Measurements from ENCODE around the gene ASS1.

ASS1 gene

DNA sequence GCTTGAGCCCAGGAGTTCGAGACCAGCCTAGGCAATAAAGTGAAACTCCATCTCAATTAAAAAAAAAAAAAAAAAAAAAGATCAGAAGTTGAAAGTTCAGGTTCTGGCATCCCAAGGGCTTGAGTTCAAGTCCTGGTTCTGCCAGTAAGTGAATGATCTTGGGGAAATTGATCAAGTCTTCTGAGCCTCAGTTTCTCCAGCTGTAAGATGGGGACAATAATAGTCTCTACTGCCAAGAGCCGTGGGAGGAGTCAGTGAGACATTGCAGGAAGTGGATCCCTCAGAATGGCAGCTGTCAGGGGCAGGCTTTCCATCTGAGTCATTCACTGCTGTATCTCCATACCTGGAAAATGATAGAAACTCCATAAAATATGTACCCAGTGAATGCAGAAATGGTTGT, 96.8 kb downstream of the ASS1 start:
- Mint-ChIP-seq H3K36me3 (ENCODE audit: low read depth) (no peaks in the 10 kb centered on the region), H3K27me3 (peaks cover 61% of the 10 kb centered on the region), H3K9me3 (no peaks in the 10 kb centered on the region), H3K27ac (no peak overlapping the region), H3K4me3 (no peak overlapping the region), H3K4me1 (ENCODE audit: low read depth) (peaks cover 8% of the 10 kb centered on the region)
- DNase-seq, result no peak

DNA sequence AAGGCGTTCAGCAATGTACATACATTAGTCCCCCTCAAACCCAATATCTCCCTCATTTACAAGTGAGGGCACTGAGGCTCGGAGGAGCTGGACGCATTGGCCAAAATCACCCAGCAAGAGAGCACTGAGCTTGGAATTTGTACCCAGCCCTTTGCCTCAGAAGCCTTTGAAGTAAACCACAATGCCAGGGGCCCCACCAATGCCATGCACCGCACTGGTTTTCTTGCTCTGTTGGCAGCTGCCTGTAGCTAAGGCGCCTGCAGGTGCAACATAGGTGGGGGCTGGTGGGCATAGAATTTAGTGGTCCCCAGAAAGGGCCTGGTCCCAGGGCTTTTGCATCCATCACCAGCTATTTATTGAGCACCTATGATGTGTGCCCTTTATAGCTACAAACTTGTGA, 97.3 kb downstream of the ASS1 start:
- H3K27ac Mint-ChIP-seq, result no peak overlapping the region
- H3K9me3 Mint-ChIP-seq, result no peaks in the 10 kb centered on the region
- H3K27me3 Mint-ChIP-seq, result peaks cover 56% of the 10 kb centered on the region
- no peaks in the 10 kb centered on the region for H3K36me3 Mint-ChIP-seq (ENCODE audit: low read depth)
- no peak overlapping the region for H3K4me3 Mint-ChIP-seq
- DNase-seq, result no peak
- H3K4me1 Mint-ChIP-seq (ENCODE audit: low read depth), result peaks cover 5% of the 10 kb centered on the region

- Mint-ChIP-seq H3K27me3 (peaks cover 50% of the 10 kb centered on the region), H3K4me1 (ENCODE audit: low read depth) (peaks cover 3% of the 10 kb centered on the region), H3K9me3 (no peaks in the 10 kb centered on the region), H3K36me3 (ENCODE audit: low read depth) (no peaks in the 10 kb centered on the region), H3K27ac (no peak overlapping the region), H3K4me3 (no peak overlapping the region)
- DNase-seq, result no peak
Observed at GRCh38 chr9:130542457-130543228, 97.9 kb downstream of the ASS1 start.

GRCh38 chr9:130543368-130543767, 98.6 kb downstream of the ASS1 start:
- no peak overlapping the region for H3K4me3 Mint-ChIP-seq
- H3K27ac Mint-ChIP-seq, result no peak overlapping the region
- no peaks in the 10 kb centered on the region for H3K9me3 Mint-ChIP-seq
- DNase-seq, result no peak
- H3K27me3 Mint-ChIP-seq, result peaks cover 43% of the 10 kb centered on the region
- H3K4me1 Mint-ChIP-seq (ENCODE audit: low read depth), result no peaks in the 10 kb centered on the region
- H3K36me3 Mint-ChIP-seq (ENCODE audit: low read depth), result no peaks in the 10 kb centered on the region

DNA sequence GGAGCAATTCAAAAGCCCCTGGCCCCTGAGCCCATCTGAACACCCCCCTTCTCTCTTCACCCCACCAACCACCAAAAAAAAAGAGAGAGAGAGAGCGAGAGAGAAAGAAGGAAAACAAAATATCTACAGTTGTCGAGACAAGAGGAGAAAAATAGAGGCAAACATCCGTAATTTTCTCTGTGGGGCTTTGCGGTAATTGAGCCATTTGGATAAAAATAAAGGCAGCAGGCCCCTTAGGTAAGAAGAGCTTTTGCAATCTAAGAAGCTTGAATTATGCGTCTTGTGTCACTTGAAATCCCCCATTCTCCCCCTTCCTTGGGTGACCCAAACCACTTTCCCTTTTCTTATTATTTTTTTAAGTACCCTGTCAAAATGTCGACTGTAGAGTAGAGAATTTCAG, 99.1 kb downstream of the ASS1 start:
- Mint-ChIP-seq H3K36me3 (ENCODE audit: low read depth) (no peaks in the 10 kb centered on the region), H3K4me3 (no peak overlapping the region), H3K27ac (no peak overlapping the region), H3K9me3 (no peaks in the 10 kb centered on the region), H3K27me3 (peaks cover 38% of the 10 kb centered on the region), H3K4me1 (ENCODE audit: low read depth) (no peaks in the 10 kb centered on the region)
- no peak for DNase-seq

DNA sequence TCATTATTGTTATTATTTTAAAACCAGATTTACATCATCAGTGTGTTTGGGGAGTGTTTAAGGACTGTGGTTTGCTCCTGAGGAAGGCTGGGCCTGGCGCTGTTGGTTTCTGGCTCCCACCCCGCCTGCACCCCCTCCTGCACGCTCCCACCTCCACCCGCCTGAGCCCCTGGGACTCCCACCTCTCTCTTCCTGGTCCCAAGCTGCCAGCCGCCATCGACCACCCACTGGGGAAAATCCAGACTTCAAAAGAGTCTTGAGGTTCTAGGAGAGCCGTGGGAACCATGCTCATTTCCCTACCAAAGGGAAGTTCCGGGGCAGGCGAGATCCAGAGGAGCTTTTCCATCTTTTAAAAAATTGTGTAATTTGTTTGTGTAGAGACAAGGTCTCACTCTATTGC, 99.6 kb downstream of the ASS1 start:
- peaks cover 4% of the 10 kb centered on the region for H3K9me3 Mint-ChIP-seq
- H3K4me1 Mint-ChIP-seq (ENCODE audit: low read depth), result no peaks in the 10 kb centered on the region
- no peak for DNase-seq
- H3K27me3 Mint-ChIP-seq, result peaks cover 33% of the 10 kb centered on the region
- no peaks in the 10 kb centered on the region for H3K36me3 Mint-ChIP-seq (ENCODE audit: low read depth)
- no peak overlapping the region for H3K4me3 Mint-ChIP-seq
- H3K27ac Mint-ChIP-seq, result no peak overlapping the region

DNA sequence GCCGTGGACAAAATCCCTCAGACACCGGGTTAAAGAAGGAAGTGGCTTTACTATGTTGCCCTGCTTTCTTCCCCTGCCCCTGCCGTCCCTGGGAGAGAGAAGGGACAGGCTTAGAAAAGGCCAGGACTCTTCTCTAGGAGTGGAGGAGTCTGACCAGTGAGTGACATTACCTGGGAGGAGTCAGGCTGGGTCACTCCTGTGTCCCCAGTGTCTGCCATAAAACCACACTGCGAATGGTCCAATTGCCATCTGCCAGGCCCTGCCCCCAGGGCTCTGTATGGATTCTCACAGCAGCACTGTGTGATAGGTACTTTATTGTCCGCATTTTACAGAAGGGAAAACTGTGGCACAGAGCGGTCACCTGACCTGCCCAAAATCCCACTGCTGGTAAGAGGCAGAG, 103.3 kb downstream of the ASS1 start:
- Mint-ChIP-seq H3K4me1 (ENCODE audit: low read depth) (no peaks in the 10 kb centered on the region), H3K36me3 (ENCODE audit: low read depth) (no peaks in the 10 kb centered on the region)
- no peak for DNase-seq

DNA sequence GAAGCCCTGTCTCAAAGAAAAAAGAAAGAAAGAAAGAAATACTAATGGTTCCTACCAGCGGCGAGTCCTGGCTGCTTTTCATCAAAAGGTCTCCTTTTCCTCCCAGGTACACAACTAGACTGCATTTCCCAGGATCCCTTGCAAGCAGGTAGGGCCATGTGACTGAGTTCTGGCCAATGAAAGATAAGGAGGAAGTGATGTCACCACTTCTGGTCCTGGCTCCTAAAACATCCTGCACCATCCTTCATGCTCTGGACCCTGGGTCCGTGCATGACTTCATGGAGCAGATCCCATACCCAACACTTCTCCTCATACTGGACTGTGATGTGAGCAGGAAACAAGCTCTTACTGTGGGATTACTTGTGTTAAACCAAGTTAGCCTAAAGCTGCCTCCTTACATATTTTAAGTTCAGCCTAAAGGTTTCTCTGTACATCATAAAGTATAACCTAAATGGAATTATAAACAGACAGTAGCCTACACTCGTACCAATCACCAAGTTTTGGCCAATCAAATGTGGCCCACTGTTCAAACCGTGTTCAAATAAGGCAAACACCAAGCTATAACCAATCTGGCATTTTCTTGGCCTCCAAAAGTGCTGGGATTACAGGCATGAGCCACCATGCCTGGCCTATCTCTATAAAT, 104.5 kb downstream of the ASS1 start:
- no peak for DNase-seq
- peaks cover 8% of the 10 kb centered on the region for H3K9me3 Mint-ChIP-seq
- H3K4me1 Mint-ChIP-seq (ENCODE audit: low read depth), result no peaks in the 10 kb centered on the region
- no peak overlapping the region for H3K4me3 Mint-ChIP-seq
- H3K27ac Mint-ChIP-seq, result no peak overlapping the region
- no peaks in the 10 kb centered on the region for H3K36me3 Mint-ChIP-seq (ENCODE audit: low read depth)
- H3K27me3 Mint-ChIP-seq, result peaks cover 5% of the 10 kb centered on the region

More for the DNA sequence above, 103.3 kb downstream of the ASS1 start:
- H3K9me3 Mint-ChIP-seq, result peaks cover 8% of the 10 kb centered on the region
- no peak overlapping the region for H3K4me3 Mint-ChIP-seq
- H3K27me3 Mint-ChIP-seq, result peaks cover 9% of the 10 kb centered on the region
- no peak overlapping the region for H3K27ac Mint-ChIP-seq
